GM21619 (cell line): Measurements from ENCODE around the gene TBRG1.
"Not testable (repeated sequence)": the region's sequence is repeated elsewhere in the genome, so short reads cannot be mapped to it uniquely, and the experiment has no call there.

ENCODE experiments used
- ATAC-seq: cut with Tn5 transposase; IDR thresholded peaks from one replicate; pipeline ENCODE4 v1.9.1; 2021; ENCODE audit not compliant: unreplicated experiment

The TBRG1 gene, protein sequence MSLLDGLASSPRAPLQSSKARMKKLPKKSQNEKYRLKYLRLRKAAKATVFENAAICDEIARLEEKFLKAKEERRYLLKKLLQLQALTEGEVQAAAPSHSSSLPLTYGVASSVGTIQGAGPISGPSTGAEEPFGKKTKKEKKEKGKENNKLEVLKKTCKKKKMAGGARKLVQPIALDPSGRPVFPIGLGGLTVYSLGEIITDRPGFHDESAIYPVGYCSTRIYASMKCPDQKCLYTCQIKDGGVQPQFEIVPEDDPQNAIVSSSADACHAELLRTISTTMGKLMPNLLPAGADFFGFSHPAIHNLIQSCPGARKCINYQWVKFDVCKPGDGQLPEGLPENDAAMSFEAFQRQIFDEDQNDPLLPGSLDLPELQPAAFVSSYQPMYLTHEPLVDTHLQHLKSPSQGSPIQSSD

DNA sequence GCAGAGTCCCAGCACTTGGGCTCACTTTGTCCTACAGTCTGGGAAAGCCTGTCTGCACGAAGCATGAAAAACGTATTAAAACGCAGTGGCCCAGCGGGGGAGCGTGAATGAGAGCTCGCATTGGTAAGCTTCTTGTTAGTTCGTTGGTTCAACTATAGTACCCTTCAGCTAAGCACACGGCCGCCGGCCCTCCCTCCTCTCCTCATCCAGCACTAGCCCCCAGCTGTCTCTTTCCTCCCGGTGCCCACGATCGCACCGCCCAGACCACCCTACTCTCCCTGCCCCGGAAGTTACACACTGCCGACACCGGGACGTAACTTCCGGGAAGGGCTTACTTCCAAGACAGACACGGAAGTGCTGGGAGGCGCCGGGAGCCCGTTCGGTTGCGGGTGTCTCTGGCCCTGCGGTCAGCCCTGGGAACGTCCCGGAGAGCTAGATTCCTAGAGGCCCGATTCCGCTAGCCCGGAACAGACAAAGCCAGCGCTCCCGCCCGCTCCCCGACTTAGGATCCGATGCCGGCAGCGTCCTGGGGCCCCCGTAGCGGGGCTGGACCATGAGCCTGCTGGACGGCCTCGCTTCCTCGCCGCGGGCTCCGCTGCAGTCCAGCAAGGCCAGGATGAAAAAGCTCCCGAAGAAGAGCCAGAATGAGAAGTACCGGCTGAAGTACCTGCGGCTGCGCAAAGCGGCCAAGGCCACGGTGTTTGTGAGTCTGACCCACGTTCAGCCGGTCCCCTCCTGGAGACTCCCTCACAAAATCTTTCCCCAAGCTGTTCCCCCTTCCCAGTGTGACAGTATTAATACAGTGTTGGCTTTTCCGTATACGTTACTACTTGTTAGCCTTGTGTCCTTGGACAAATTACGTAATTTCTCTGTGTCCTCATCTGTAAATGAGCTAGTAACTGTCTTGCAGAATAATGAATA is at the start of gene TBRG1:
Gene TBRG1, plus strand, starts transcription at position 334 of the 921 bp plus-strand sequence. Its CDS starts 220 bp downstream, at position 554.
- peak; percentile 99 for ATAC-seq

DNA sequence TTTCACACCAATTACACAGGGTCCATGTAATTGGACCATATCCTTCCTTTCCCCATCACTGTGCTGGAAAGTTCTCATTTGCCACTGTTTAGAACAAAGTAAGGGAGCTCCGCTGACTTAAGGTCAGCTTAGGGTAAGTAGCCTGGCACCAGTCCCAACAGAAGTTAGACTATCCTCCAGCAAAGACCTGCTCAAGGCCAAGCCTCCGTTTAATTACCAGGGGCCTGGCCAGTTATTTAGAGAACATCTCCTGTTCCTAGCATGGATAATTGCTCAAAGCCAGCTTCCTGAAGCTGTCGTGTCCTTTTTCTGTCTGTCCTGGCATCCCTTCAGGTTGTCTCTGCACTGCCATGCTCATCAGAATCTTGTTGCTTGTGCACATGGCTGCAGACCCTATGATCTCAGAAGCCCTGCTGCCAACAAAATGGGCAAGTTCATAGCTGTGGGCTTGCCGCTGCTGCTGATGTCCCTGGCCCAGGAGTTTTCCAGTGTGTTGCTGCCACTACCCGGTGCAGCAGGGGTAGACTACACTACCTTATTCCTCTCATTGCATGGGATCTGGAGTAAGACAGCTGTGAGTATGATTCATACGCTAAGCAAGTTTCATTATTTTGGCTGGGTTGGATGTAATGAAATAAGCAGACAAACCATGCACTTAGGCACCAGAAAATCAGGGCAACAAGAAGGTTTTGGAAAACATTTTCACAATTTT is 44.8 kb upstream of the TBRG1 start:
- ATAC-seq: no peak

DNA sequence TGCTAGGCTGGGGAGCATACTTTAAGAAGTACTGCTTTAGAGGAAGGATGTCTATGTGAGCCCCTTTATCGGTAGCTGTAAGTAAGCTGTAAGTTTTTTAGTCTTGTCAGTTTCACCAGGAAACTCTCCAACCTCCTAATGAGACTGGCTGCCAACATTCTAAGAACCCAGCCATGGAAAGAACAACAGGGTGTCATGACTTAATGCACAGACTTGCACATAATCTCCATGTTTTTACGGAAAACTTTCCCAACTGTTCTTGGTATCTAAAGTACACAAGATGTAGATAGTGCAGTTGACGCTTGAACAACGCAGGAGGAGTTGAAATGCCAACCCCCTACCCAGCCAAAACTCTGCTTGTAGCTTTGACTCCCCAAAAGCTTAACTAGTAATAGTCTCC is 43.9 kb upstream of the TBRG1 start:
- ATAC-seq: no peak

DNA sequence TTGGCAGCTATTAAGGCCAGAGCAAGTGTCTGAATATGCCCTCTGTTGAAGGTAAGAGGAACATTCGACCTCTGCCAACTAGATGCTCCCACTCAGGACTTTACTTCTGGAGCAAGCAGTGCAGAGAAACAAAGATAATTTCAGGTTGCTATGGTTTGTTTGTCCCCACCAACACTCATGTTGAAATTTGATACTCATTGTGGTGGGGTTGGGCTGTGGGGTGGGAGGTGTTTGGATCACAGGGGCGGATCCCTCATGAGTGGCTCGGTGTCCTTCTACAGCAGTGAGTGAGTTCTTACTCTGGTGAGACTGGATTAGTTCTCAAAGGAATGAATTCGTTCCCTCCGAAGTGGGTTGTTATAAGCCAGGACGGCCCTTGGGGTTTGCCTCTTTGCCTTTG is 40.8 kb upstream of the TBRG1 start:
- ATAC-seq: no peak

DNA sequence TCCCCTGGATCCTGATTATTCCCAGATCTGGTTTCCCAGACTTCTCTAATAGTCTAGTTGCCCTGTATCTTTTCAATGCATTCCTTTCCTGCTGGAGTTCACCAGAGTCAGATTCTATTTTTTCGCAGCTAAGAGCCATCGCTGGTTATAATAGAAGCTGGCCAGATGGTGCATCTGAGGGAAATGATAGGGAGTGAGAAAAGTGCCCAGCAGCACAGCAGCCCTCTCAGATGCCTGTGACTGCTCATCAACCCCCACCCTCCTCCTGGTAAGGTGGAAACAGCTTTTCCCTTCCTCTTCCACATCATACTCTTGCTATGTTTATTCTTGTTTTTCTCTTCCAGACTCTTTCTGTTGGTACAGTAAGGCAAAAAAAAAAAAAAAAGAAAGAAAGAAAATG is 40.1 kb upstream of the TBRG1 start:
- no peak for ATAC-seq

DNA sequence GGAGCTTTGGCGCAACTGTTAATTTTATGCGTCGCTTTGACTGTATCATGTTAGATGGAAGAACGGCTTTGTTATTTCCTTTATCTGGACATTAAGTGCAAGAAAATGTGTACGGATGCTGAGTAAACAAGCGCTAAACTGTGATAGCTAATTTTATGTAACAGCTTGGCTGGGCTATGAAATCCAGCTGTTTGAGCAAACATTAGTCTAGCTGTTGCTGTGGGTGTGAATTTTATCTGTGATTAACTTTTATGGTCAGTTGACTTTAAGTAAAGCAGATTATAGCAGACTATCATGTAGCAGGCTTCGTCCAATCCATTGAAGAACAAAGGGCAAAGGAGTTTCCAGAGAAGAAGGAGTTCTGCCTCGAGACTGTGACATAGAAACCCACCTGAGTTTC is 38.9 kb upstream of the TBRG1 start:
- no peak for ATAC-seq

DNA sequence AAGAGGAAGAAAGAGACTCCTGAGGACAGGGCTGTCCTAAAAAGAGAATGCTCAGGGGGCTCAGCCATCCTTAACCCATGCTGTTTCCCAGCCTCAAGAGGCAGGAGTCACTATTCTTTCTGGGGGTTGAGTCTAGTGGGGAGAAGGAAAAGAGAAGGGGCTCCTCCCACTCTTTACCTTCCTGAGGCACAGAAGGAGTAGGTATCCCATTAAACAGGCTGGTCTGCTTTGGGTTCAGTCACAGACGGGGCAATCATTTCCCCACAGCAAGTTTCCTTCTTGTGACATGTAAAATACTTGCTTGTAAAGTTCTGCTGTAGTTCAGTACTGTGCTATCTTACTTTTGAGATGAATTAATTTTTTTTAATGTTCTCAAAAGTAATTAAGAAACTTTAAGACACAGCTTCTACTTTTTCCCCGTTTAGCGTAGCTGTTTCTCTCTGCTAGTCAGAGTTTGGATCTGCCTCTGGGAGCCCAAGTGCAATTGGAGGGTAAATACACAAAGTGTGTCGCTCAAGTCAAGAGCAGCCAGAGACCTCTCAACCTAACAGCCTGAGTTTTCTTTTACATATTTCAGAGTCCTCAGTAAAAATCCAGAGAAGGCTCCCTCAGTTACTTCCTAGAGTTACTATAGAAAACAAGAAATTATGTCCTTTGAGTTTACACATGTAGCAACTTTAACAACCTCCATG is 37.8 kb upstream of the TBRG1 start:
- no peak for ATAC-seq

DNA sequence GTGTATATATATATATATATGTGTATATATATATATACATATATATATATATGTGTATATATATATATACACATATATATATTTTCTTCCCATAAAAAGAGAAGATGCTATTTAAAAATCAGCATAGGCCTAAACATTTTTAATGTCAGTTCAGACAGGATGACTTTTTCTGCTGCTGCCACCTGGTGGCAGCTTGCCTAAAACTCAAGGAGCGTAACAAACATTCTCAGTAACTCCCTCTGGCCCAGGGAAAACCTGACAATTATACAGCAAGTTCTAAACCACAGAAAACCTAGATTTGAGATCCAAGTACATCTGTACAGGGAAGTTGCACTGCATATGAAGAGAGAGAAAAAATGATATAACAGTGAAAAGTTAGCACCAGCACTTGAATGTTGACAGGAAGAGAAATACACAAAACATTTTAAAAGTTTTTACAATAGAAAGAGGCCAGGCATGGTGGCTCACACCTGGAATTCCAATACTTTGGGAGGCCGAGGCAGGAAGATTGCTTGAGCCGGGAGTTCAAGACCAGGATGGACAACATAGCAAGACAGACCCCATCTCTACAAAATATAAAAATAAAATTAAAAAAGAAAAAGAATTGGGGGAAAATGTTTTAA is 36.3 kb upstream of the TBRG1 start:
- no peak for ATAC-seq

DNA sequence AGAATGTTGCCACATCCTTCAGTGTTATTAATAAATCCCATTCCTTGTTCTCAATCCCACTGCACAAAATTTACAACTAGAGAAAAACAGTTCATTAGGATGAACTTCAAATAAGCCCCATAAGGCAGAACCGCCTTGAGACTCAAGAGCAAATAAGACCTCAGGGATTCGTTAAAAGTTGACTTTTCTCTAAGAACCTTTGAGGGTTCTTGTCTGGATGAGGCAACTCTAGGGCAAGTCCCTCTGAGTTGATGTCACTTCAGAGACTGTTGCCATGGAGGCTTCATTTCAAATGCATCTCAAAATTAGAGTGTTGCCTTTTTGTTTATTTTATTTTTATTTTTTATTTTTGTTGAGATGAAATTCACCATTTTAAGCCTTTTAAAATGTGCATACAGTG is 31.2 kb upstream of the TBRG1 start:
- ATAC-seq: no peak

DNA sequence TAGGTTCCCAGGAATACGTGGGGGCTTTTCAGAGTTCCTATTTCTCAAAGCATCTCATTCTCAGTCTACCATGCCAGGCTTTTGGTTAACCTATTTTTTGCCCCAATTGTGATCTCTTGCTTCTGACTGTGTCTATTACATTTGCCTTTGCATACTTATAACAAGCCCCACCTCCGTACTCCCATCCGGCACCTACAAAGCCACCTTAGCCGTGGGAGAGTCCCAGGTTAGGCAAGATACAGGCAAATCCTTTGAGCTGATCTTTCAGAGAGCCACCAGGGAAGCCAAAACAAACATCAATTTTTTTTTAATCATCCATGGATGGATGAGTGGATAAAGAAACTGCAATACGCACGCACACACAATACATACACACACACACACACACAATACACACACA is 30.0 kb upstream of the TBRG1 start:
- no peak for ATAC-seq

DNA sequence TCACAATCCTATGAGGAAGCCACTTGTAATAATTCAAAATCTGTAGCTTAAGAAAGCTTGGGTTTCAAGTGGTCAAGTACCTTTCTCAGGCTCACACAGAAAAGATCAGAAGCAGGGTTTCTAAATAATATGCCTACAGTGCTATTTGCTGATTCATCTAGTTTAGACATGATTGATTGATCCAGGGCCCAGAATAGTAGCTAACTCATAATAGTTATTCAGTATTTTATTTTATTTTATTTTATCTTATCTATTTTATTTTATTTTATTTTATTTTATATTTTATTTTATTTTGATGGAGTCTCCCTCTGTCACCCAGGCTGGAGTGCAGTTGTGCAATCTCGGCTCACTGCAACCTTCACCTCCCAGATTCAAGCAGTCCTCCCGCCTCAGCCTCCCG is 27.4 kb upstream of the TBRG1 start:
- no peak for ATAC-seq

DNA sequence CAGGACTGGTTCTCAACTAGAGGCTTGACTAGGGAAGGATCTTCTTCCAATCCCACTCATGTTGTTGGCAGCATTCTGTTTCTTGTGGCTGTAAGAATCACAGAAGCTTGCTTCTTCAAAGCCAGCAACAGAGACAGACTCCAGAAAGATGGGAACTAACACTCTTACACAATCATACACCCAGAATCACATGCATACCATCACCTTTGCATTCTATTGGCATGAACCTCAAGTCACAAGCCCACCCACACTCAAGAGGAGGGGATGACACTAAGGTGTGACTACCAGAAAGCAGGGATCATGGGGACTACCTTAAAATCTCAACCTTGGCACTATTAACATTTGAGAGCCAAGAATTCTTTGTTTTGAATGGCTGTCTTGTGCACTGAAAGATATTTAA is 25.0 kb upstream of the TBRG1 start:
- no peak for ATAC-seq

DNA sequence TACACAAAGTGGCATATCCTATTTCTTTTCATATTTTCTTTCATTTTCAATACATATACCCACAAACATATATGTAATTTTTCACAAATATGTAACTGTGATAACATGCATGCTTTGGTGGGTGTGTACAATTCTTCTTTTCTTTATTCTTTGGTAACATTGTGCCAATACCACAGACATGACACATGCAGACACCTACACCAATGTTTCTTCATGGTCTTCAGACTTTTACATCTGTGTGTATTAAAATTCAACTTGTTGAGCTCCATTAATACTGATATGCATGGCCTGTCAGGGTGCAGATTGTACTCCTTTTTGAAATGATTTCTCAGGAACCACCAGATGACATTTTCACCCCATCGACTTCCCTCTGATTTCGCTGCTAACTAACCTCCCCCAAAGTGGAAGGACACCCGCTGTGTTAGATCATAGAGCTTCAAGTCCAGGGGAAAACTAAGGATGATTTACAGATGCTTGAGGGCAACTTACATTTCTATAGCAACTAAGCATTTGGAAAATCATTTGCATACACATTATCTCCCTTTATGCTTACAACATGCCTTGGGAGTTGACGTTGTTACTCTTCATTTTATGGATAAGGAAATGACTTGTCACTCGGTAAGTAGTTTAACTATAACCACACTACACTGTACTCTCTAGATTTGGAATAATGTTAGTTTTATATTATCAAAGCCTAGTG is 21.9 kb upstream of the TBRG1 start:
- ATAC-seq: no peak

DNA sequence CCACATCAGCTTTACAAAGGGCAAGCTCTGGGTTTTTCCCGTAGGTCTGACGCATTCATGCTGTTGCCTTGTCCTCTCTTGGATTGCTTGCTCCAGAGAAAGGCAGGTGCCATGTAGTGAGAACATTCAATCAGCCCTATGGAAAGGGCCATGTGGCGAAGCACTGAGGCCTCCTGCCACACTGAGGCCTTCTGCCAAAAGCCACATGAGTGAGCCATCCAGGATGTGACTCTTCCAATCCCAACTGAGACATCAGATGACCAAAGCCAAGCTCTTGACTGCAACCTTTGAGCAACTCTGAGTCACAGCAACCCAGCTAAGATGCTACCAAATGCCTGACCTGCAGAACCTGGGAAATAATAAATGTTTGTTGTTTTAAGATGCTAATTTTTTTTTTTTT is 20.5 kb upstream of the TBRG1 start:
- no peak for ATAC-seq

DNA sequence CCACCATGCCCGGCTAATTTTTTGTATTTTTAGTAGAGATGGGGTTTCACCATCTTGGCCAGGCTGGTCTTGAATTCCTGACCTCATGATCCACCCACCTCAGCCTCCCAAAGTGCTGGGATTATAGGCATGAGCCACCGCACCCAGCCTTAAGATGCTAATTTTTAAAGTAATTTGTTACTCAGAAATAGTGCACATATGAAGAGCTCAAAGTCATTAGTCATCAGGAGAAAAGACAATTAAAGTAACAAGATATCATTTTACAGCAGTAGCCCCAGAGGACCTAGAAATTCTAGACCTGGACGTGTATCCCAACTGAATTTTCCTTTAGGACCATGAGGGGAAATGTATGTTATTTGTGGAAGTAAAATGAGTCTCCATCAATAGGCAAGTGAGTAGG is 19.9 kb upstream of the TBRG1 start:
- not testable (repeated sequence) for ATAC-seq

DNA sequence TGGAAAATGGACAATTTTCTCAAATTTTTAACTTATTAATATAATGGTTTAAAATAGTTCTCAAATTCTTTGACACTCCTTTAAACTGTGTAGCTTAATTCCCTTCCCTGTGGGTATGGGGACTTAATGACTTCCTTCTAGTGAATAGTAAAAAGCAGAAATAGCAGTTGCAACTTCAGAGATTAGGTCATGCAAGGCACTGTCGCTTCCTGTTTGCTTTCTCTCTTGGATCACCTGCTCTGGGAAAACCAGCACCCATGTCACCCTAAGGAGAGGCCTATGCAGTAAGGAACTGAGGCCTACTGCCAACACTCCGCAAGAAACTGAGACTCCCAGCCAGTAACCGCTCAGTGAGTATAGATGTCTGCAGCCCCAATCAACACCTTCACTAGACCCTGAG is 16.9 kb upstream of the TBRG1 start:
- no peak for ATAC-seq

DNA sequence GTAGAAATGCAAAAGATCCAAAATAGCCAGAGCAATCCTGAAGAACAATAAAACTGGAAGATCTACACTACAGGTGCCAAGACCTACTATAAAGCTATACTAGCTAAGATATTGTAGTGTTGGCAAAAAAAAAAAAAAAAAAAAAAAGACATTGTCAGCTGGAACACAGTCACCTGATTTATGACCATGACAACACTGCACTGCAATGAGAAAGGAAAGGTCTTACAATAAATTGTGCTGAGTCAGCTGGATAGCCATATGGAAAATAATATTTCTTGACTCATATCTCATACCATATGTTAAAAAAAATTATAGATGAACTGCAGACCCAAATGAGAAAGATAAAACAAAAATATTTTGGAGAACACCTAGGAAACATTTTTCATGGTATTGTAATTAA is 14.5 kb upstream of the TBRG1 start:
- no peak for ATAC-seq

DNA sequence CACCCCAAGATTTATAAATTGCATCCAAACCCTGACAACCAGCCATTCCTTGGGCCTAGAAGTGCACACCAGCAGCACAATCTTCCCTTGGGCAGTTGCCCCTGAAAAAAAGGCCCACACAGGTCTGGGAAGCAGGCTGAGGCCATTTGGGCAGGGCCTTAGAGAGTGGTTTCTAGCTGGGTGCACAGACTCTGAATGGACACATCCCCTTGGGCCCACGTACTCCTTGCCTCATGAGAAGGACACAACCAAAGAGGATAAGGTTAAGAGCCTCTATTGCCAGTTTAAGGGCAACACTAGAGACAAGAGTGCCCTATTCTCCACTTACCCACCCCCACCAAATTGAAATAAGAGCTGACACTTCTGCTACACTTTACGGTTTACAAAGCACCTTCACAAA is 12.4 kb upstream of the TBRG1 start:
- no peak for ATAC-seq

DNA sequence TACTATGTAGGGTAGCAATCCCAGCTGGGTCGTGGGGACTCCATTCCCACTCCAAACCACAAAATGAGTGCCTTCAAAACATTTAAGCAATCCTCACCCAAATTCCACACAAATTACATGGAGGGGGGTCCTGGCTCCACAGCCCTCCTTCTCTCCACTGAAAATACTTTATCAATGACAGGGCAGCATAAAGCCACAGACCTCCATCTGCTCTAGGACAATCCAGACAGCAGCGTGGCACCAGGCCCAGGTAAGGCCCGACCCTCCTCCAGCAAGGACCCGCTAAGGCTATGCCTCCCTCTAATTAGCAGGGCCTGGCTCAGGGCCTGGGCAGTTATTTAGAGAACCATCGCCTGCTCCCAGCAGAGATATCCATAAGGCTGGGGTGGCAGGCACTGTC is 11.6 kb upstream of the TBRG1 start, which contains the start of gene PANX3:
Gene PANX3, plus strand, starts transcription at position 365 of the 400 bp plus-strand sequence. CDS start 129 bp downstream, outside the sequence.
- no peak for ATAC-seq

DNA sequence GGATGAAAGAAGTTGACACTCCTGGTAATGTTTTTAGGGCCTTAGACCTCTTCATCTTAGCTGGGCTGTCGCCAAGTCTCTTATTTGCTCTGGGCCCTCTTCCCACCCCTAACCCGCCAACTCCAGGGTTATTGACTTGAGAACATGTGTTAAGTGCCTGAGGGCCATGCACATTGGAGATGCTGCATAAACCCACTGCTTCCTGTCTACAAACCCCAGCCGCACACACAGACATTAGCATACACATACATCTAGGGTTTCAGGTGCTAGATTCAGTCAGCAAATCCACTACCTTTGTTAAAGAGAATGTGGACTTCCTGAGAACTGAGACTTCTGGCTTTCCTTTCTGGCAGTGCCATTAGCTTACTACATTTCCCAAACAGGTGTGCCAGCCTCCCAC is 10.6 kb upstream of the TBRG1 start:
- no peak for ATAC-seq
